ENCODE measurements around the gene IL22.
"Not testable (repeated sequence)": the region's sequence is repeated elsewhere in the genome, so short reads cannot be mapped to it uniquely, and the experiment has no call there.

Gene IL22

GRCh38 chr12:68209048-68209728 is 44.2 kb downstream of the IL22 start:
- H3K9me3 ChIP-seq (ENCODE audit: control insufficient read depth, insufficient read depth, low read depth, low read length); CTCF ChIA-PET; H3K36me3 ChIP-seq (ENCODE audit: control insufficient read depth in 2 of 2, insufficient read depth in 1 of 2, low read length in 2 of 2); H3K4me3 ChIP-seq (ENCODE audit: low read depth, low read length); H3K4me1 ChIP-seq (ENCODE audit: control insufficient read depth, insufficient read depth, low read length); POLR2A ChIA-PET: not testable (repeated sequence)
- TF ChIP-seq PATZ1 (tag by site-specific recombination; IDR thresholded peaks at IDR 0.05) (0 out of 2 replicates have a peak, but pooled peaks have one; percentile 15), ZXDB (tag by site-specific recombination; IDR thresholded peaks at IDR 0.05) (0 out of 2 replicates have a peak, but pooled peaks have one; percentile 13), FEZF1 (tag by site-specific recombination; IDR thresholded peaks at IDR 0.05) (peak; percentile 62), HIC1 (tag by site-specific recombination; IDR thresholded peaks at IDR 0.05) (peak; percentile 65), SCRT2 (tag by site-specific recombination; IDR thresholded peaks at IDR 0.05) (0 out of 2 replicates have a peak, but pooled peaks have one; percentile 47), ZBTB20 (tag by site-specific recombination; IDR thresholded peaks at IDR 0.05) (peak; percentile 73; the same call in 1 of the 2 replicates), ZSCAN30 (tag by site-specific recombination; IDR thresholded peaks at IDR 0.05) (0 out of 2 replicates have a peak, but pooled peaks have one; percentile 44), OSR2 (tag by site-specific recombination; IDR thresholded peaks at IDR 0.05) (peak; percentile 85), ZNF660 (tag by site-specific recombination; IDR thresholded peaks at IDR 0.05) (peak; percentile 13; the same call in 1 of the 2 replicates), ZBTB17 (tag by site-specific recombination; IDR thresholded peaks at IDR 0.05) (peak; percentile 68), ZNF394 (tag by site-specific recombination; IDR thresholded peaks at IDR 0.05; ENCODE audit: borderline replicate concordance) (peak; percentile 49; the same call in 1 of the 2 replicates), GLIS1 (tag by site-specific recombination; IDR thresholded peaks at IDR 0.05) (peak; percentile 52; the same call in 1 of the 2 replicates), ZBTB8A (tag by site-specific recombination; IDR thresholded peaks at IDR 0.05) (peak; percentile 82), TCF7L2 (IDR thresholded peaks at IDR 0.05; ENCODE audit: borderline replicate concordance, low read depth, low read length) (peak; percentile 93), IKZF3 (tag by site-specific recombination; IDR thresholded peaks at IDR 0.05) (peak; percentile 92), TRIM28 (IDR thresholded peaks at IDR 0.05; ENCODE audit: borderline replicate concordance, low read length) (peak; percentile 90), SETDB1 (IDR thresholded peaks at IDR 0.05; ENCODE audit: insufficient read length, low read length) (peak; percentile 40), ZNF398 (tag by site-specific recombination; IDR thresholded peaks at IDR 0.05) (peak; percentile 19; the same call in 1 of the 2 replicates), ZBTB48 (tag by site-specific recombination; IDR thresholded peaks at IDR 0.05) (peak; percentile 83), SP7 (tag by site-specific recombination; IDR thresholded peaks at IDR 0.05) (0 out of 2 replicates have a peak, but pooled peaks have one; percentile 13), ZNF324 (tag by site-specific recombination; IDR thresholded peaks at IDR 0.05) (0 out of 2 replicates have a peak, but pooled peaks have one; percentile 13), ZNF24 (tag by site-specific recombination; IDR thresholded peaks at IDR 0.05) (0 out of 2 replicates have a peak, but pooled peaks have one; percentile 13), ZNF366 (tag by site-specific recombination; conservative IDR thresholded peaks at IDR 0.05) (peak; percentile 49), ZBTB6 (tag by site-specific recombination; IDR thresholded peaks at IDR 0.05) (peak; percentile 46; the same call in 1 of the 2 replicates)
- peak overlapping the region; percentile 91 for H3K27ac ChIP-seq (ENCODE audit: extremely low read depth, low read depth, low read length)
